HG02571 (cell line): ENCODE results near the gene UBXN4.
"Not testable (repeated sequence)": the region's sequence is repeated elsewhere in the genome, so short reads cannot be mapped to it uniquely, and the experiment has no call there.

Experiments used
- ATAC-seq: cut with Tn5 transposase; IDR thresholded peaks from one replicate; pipeline ENCODE4 v1.9.1; 2021; ENCODE audit warnings: mild to moderate bottlenecking, moderate library complexity; ENCODE audit not compliant: unreplicated experiment

The UBXN4 gene

GRCh38 chr2:135802350-135802749 is 60.7 kb downstream of the UBXN4 start:
- ATAC-seq, result no peak

- ATAC-seq, result no peak
These were observed 61.6 kb downstream of the UBXN4 start for GRCh38 chr2:135803278-135803677.

- not testable (repeated sequence) for ATAC-seq
These were observed 66.2 kb downstream of the UBXN4 start for GRCh38 chr2:135807874-135808273.

GRCh38 chr2:135812907-135813511 is 71.4 kb downstream of the UBXN4 start:
- no peak for ATAC-seq

- no peak for ATAC-seq
These were observed 73.6 kb downstream of the UBXN4 start for GRCh38 chr2:135815269-135815668.

GRCh38 chr2:135817466-135817865 is 75.8 kb downstream of the UBXN4 start:
- no peak for ATAC-seq

- no peak for ATAC-seq
These were observed 76.3 kb downstream of the UBXN4 start for GRCh38 chr2:135817951-135818350.

GRCh38 chr2:135818937-135819610 is 77.4 kb downstream of the UBXN4 start:
- ATAC-seq, result no peak

- peak; percentile 66 for ATAC-seq
These were observed 78.5 kb downstream of the UBXN4 start for GRCh38 chr2:135820003-135820618.

- ATAC-seq, result no peak
These were observed 79.5 kb downstream of the UBXN4 start for GRCh38 chr2:135821190-135821589.

- ATAC-seq, result no peak
These were observed 81.2 kb downstream of the UBXN4 start for GRCh38 chr2:135822855-135823254.

- no peak for ATAC-seq
These were observed 83.5 kb downstream of the UBXN4 start for GRCh38 chr2:135825131-135825530.

- ATAC-seq, result no peak
These were observed 84.0 kb downstream of the UBXN4 start for GRCh38 chr2:135825550-135826176.

GRCh38 chr2:135826544-135826943 is 84.9 kb downstream of the UBXN4 start:
- ATAC-seq, result no peak

GRCh38 chr2:135829378-135830135 is 87.9 kb downstream of the UBXN4 start:
- no peak for ATAC-seq

GRCh38 chr2:135831180-135831812 is 89.6 kb downstream of the UBXN4 start:
- no peak for ATAC-seq

- ATAC-seq, result no peak
These were observed 91.2 kb downstream of the UBXN4 start for GRCh38 chr2:135832891-135833290.
